ENCODE results near the gene DUSP15.
A peak's percentile ranks its signal among the peaks of the same experiment; 100 is the strongest.

DUSP15 gene

DNA sequence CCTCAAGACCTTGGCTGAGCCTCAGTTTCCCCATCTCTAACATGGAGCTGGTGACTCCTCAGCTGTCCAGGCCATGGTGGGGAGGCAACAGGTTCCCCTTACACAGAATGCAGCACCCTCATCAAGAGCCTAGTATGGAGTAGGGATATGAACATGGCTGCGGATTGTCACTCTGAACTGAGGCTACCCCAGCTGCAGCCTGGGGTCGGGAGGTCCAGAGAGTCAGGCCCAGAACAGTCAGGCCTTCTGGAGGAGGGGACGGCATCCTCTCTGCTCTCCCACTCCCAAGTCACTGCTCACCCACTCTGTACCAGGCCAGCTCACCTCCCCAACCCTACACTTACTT, 23.6 kb downstream of the DUSP15 start:
- H3K9me3 ChIP-seq = no peaks in the 10 kb centered on the region
- peaks cover 24% of the 10 kb centered on the region for H3K27me3 ChIP-seq
- TF ChIP-seq, protein P1, sequence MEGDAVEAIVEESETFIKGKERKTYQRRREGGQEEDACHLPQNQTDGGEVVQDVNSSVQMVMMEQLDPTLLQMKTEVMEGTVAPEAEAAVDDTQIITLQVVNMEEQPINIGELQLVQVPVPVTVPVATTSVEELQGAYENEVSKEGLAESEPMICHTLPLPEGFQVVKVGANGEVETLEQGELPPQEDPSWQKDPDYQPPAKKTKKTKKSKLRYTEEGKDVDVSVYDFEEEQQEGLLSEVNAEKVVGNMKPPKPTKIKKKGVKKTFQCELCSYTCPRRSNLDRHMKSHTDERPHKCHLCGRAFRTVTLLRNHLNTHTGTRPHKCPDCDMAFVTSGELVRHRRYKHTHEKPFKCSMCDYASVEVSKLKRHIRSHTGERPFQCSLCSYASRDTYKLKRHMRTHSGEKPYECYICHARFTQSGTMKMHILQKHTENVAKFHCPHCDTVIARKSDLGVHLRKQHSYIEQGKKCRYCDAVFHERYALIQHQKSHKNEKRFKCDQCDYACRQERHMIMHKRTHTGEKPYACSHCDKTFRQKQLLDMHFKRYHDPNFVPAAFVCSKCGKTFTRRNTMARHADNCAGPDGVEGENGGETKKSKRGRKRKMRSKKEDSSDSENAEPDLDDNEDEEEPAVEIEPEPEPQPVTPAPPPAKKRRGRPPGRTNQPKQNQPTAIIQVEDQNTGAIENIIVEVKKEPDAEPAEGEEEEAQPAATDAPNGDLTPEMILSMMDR (IDR thresholded peaks at IDR 0.05; ENCODE audit: low read depth, low read length) = no peak

DNA sequence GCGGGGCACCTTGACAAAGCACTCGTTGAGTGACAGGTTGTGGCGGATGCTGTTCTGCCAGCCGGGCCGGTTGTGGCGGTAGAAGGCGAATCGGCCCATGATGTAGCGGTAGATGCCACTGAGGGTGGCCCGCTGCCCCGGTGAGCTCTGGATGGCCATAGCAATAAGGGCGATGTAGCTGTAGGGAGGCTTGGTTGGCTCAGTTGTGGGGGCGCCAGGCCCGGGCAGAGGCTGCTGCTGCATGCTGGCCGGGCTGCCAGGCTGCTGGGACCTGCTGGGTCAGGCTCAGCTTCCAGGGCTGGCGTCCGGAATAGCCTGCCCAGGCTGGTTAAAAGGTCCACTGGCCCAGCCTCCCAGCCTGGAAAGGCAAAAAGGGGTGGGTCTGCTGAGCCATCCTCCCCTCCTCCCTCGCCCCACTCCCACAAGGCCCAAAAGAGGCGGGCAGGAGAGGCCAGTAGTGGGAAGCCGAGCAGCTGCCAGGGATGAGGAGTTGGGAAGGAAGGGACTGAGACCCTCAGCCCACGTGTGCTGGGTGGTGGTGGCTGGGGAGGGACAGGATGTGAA, 24.9 kb downstream of the DUSP15 start, which contains the start of gene FOXS1:
FOXS1 (minus strand) TSS at position 305 of the 564 bp plus-strand sequence; CDS start at position 243, 62 bp downstream.
- TF ChIP-seq, protein P1 (IDR thresholded peaks at IDR 0.05; ENCODE audit: low read depth, low read length) = no peak
- H3K36me3 ChIP-seq = no peaks in the 10 kb centered on the region
- no peak within 1 kb of the TSS for H3K4me3 ChIP-seq (ENCODE audit: low read depth, low read length)
- peaks cover 14% of the 10 kb centered on the region for H3K27me3 ChIP-seq
- no peak for DNase-seq
- peaks cover 9% of the 10 kb centered on the region for H3K4me1 ChIP-seq
- H3K9me3 ChIP-seq = no peaks in the 10 kb centered on the region

More for the DNA sequence above, 23.6 kb downstream of the DUSP15 start:
- Histone ChIP-seq H3K4me1 (peaks cover 9% of the 10 kb centered on the region), H3K36me3 (no peaks in the 10 kb centered on the region), H3K4me3 (ENCODE audit: low read depth, low read length) (no peak overlapping the region)
- DNase-seq = no peak

DNA sequence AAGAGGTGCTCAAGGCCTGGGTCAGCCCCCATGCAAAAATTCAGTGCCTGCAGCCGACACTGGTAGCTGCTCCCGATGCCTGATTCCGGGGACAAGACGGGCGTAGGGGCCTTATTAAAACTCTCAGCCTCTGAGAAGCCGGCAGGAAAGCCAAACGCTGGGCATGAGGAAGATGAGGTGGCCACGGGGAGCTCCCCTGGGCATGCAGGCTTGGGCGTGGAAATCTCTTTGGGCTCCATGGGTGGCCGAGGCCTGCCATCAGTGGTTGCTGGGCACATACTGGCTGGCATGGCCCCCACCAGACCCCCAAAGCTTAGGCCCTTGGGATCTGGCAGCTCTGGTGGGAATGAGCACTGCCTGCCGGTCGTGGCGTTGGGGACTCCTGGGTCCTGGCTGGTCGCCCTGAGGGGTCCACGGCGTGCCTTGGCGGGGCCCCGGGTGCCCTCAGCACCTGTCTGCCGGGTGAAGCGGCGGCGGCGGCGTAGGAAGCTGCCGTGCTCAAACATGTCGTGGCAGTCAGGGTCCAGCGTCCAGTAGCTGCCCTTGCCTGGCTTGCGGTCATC, 25.5 kb downstream of the DUSP15 start:
- peaks cover 9% of the 10 kb centered on the region for H3K4me1 ChIP-seq
- no peaks in the 10 kb centered on the region for H3K9me3 ChIP-seq
- H3K27me3 ChIP-seq = peaks cover 9% of the 10 kb centered on the region
- H3K36me3 ChIP-seq = no peaks in the 10 kb centered on the region
- TF ChIP-seq, protein P1 (IDR thresholded peaks at IDR 0.05; ENCODE audit: low read depth, low read length) = no peak
- H3K4me3 ChIP-seq (ENCODE audit: low read depth, low read length) = no peak overlapping the region
- no peak for DNase-seq

DNA sequence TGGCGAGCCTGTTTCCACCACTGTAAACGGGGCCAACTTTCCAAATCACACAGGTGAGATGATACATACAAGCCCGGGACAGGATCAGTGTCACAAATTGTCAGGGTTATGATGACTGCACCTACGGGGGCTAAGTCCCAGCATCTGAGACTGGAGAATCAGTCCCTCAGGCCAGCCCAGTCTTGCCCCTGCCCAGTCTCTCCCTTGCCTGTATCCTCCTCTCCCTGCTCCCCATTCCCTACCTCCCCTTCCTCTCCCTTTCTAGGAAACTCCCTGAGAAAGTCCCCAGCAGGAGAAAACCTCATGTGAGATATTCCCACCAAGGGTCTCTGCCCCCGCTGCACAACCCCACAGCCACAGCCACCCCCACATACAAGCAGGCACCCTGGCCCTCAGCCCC, 26.4 kb downstream of the DUSP15 start:
- DNase-seq = no peak
- Histone ChIP-seq H3K36me3 (no peaks in the 10 kb centered on the region), H3K9me3 (no peaks in the 10 kb centered on the region), H3K4me3 (ENCODE audit: low read depth, low read length) (no peak overlapping the region), H3K27me3 (no peaks in the 10 kb centered on the region; the same call in 1 of the 2 replicates), H3K4me1 (peaks cover 9% of the 10 kb centered on the region)
- TF ChIP-seq, protein P1 (IDR thresholded peaks at IDR 0.05; ENCODE audit: low read depth, low read length) = no peak

DNA sequence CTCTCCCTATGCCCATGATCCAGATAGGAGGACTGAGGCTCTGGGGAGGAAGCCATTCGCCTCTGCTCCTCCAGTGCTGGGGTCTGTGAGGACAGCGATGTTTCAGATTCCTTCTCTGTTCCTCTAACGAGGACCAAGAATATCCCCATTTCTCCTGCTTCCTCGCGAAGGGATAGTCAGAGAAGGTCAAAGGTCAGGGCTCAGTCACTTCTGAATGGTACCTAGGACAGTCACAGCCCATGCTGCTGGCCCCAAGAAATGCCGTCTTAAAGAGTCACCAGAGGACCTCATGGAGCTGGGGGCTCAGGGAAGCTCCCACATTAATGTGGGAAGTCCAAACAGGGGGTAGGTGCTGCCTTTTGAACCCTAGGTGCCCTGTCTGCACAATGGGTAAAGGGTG, 27.0 kb downstream of the DUSP15 start:
- H3K4me1 ChIP-seq = peaks cover 9% of the 10 kb centered on the region
- H3K27me3 ChIP-seq = no peaks in the 10 kb centered on the region
- no peaks in the 10 kb centered on the region for H3K36me3 ChIP-seq
- TF ChIP-seq, protein P1 (IDR thresholded peaks at IDR 0.05; ENCODE audit: low read depth, low read length) = no peak
- H3K9me3 ChIP-seq = no peaks in the 10 kb centered on the region
- no peak for DNase-seq
- no peak overlapping the region for H3K4me3 ChIP-seq (ENCODE audit: low read depth, low read length)

DNA sequence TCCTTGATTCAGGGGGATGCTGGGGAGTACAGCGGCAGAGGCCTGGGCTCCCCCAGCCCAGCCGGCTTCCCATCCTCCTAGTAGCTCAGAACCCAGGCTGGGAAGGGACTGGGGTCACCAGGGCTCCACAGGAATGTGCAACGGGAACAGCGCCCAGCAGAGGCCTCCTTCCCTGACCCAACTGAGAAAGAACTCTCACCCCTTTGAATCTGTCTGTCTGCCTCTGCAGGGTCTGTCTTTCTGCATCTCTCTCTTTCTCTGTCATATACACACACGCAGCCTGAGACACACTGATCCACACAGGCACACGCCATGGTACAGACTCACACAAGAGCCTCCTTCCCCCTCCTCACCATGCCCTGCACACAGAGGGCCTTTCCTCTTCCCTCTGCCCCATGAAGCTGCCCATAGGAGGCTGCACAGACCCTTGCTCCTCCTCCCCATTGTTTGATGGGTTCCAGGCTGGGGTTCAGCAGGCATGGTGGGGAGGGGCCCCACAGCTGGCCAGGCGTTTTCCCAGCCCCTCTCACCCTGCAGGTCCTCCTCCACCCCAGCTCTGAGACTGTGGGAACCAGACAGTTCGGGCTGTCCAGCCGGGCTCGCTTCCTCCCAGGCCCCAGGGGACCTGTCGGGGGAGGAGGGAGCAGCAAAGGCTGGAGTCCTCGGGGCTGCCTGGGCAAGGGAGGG, 27.7 kb downstream of the DUSP15 start:
- H3K27me3 ChIP-seq = no peaks in the 10 kb centered on the region
- no peak overlapping the region for H3K4me3 ChIP-seq (ENCODE audit: low read depth, low read length)
- H3K4me1 ChIP-seq = peaks cover 12% of the 10 kb centered on the region
- TF ChIP-seq, protein P1 (IDR thresholded peaks at IDR 0.05; ENCODE audit: low read depth, low read length) = no peak
- DNase-seq = peak; percentile 59
- no peaks in the 10 kb centered on the region for H3K36me3 ChIP-seq
- H3K9me3 ChIP-seq = no peaks in the 10 kb centered on the region
